ENCODE results near the gene SUGP2.
"Not testable (repeated sequence)": the region's sequence is repeated elsewhere in the genome, so short reads cannot be mapped to it uniquely, and the experiment has no call there.

The SUGP2 gene

GRCh38 chr19:19028526-19028925 is 4.8 kb downstream of the SUGP2 start:
- DNase-seq: no peak

- no peak for DNase-seq
Observed at GRCh38 chr19:19027228-19027627, 6.1 kb downstream of the SUGP2 start.

GRCh38 chr19:19026299-19026971 is 6.9 kb downstream of the SUGP2 start:
- DNase-seq: no peak

- DNase-seq: no peak
Observed at GRCh38 chr19:19025861-19026260, 7.5 kb downstream of the SUGP2 start.

GRCh38 chr19:19023376-19023775 is 9.9 kb downstream of the SUGP2 start:
- not testable (repeated sequence) for DNase-seq

GRCh38 chr19:19022380-19022961 is 10.8 kb downstream of the SUGP2 start:
- no peak for DNase-seq

GRCh38 chr19:19021115-19021514 is 12.2 kb downstream of the SUGP2 start:
- DNase-seq: no peak

GRCh38 chr19:19010551-19010950 is 22.8 kb downstream of the SUGP2 start:
- DNase-seq: no peak

- DNase-seq: no peak
Observed at GRCh38 chr19:19009951-19010350, 23.4 kb downstream of the SUGP2 start.

- no peak for DNase-seq
Observed at GRCh38 chr19:19006213-19006612, 27.1 kb downstream of the SUGP2 start.

- no peak for DNase-seq
Observed at GRCh38 chr19:19004144-19004543, 29.2 kb downstream of the SUGP2 start.

GRCh38 chr19:18999896-19000620 is 33.3 kb downstream of the SUGP2 start:
- no peak for DNase-seq

GRCh38 chr19:18999016-18999758 is 34.1 kb downstream of the SUGP2 start:
- no peak for DNase-seq

- no peak for DNase-seq
Observed at GRCh38 chr19:18998276-18998675, 35.0 kb downstream of the SUGP2 start.

GRCh38 chr19:18996796-18997394 is 36.4 kb downstream of the SUGP2 start:
- DNase-seq: no peak

GRCh38 chr19:18996351-18996750 is 37.0 kb downstream of the SUGP2 start:
- no peak for DNase-seq

- no peak for DNase-seq
Observed at GRCh38 chr19:18995804-18996241, 37.5 kb downstream of the SUGP2 start.

GRCh38 chr19:18993115-18993514 is 40.2 kb downstream of the SUGP2 start:
- no peak for DNase-seq

- DNase-seq: no peak
Observed at GRCh38 chr19:18992696-18993095, 40.6 kb downstream of the SUGP2 start.

GRCh38 chr19:18991468-18991867 is 41.8 kb downstream of the SUGP2 start:
- no peak for DNase-seq

GRCh38 chr19:18991006-18991405 is 42.3 kb downstream of the SUGP2 start:
- DNase-seq: no peak

- DNase-seq: no peak
Observed at GRCh38 chr19:18990128-18990708, 43.1 kb downstream of the SUGP2 start.

GRCh38 chr19:18989316-18989715 is 44.0 kb downstream of the SUGP2 start:
- no peak for DNase-seq

All from NCI-H187 treated with DMSO at 0.1 percent for 48 hours (cell line).